ENCODE data around the gene FASLG.
"Not testable (repeated sequence)": the region's sequence is repeated elsewhere in the genome, so short reads cannot be mapped to it uniquely, and the experiment has no call there.

The FASLG gene

DNA sequence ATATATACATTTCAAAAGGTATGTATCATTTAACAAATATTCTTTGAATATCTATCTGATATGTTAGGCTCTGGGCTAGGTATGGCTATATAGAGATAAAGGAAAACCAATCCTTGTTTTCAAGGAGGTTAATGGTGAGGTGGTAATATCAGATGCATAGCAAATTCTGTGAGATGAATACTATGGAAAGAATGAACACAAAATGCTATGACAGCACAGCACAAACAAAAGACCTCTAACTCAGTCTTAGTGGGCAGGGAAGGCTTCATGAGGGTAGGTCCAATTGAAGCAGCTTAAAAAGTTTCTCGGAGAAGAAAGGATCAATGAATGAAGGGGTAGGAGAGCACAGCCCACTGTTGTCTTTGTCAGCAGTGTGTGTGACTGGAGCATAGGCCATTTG lies 27.2 kb downstream of the FASLG start:
- DNase-seq, result no peak

DNA sequence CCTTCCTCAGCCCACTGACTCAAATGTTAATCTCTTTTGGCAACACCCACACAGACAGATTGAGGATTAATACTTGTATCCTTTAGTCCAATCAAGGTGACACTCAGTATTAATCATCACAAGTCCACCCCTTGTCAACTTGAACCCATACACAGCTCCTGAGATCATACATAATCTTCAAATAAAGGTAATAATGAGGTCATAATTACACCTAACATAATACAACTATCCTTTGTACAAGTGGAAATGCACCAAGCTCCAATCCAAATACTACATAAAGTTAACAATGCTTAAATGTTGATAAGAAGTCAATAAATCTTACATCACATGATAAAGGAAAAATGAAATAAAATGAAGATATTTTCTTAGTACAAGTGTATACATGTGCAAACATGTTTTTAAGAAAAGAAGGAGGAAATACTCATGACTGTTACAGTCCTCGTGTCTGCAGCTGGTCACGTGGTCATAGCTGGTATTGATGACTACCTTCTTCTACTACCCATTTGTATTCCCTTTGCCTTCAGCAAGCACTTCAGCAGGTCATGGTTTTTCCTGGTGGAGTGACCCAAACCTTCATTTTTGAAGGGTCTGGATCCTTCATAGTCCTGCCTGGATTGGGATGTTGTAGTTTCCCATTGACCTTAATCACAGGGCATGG lies 29.7 kb downstream of the FASLG start:
- not testable (repeated sequence) for DNase-seq

DNA sequence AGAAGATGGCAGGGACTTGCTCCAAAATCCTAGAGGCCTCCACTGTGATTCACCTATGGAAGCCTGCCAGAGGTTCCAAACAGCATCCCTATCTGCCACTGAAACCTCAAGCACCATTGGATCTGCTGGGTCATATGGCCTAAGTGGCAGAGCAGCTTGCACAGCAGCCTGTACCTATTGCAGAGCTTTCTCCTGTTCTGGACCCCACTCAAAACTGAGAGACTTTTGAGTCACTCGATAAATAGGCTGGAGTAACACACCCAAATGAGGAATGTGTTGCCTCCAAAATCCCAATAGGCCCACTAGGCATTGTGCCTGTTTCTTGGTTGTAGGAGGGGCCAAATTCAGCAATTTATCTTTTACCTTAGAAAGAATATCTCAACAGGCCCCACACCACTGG lies 32.0 kb downstream of the FASLG start:
- DNase-seq, result not testable (repeated sequence)

DNA sequence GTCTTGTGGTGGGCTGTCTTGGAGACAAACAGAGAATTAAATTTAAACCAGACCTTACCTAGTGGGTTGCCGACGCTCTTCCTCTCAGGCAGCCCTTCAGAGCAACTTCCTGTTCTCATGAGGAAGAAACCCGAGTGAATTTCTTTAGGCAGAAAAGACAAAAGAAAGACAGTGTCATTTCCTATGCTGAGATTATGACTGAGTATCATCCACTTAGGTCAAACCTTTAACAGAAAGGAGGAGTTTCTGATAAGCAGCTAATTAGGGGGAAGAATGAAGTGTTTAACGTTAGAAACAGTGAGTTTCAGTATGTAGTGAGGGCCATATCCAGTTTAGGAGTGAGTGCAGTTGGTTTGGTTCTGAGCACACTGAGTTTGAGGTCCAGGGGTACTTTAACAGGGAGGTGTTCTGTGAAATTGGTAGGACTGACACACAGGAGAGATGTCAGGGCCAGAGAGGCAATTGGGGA lies 38.7 kb downstream of the FASLG start:
- DNase-seq, result no peak

DNA sequence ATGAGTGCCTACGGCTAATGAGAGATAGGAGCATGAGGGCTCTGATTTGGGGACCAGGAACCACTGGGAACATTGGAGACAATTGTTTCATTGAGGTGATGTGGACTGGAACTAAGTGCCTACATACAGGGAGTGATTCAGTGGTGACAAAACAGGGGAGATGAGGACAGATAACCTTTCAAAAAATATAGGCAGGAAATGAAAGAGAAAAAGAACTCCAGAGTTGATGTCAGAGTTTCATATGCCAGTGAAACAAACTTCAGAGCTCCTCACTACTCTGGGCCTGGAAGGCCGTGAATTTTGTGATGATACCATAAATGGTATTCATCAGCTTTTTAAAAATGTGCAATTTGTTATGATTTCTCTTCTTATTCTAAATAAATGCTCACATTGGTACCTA lies 39.3 kb downstream of the FASLG start:
- DNase-seq, result no peak

DNA sequence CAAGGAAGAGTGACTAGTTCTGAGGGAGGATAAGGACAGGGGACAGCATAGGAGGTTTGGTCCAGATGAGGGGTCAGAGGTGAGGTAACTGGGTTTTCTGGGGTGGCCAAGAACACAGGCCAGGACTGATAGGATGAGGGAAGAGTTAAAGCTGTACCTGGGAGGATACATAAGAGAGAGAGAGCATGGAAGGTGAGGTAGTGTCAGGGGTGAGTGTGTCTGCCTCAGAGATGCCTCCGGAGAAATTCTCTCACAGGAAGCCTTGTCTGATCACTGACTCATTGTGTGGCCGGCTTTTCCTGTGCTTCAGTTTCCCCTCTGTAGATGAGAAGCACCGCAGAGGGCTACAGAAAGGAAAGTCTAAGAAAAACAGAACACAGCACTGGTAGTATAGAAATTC lies 40.2 kb downstream of the FASLG start:
- DNase-seq, result no peak

DNA sequence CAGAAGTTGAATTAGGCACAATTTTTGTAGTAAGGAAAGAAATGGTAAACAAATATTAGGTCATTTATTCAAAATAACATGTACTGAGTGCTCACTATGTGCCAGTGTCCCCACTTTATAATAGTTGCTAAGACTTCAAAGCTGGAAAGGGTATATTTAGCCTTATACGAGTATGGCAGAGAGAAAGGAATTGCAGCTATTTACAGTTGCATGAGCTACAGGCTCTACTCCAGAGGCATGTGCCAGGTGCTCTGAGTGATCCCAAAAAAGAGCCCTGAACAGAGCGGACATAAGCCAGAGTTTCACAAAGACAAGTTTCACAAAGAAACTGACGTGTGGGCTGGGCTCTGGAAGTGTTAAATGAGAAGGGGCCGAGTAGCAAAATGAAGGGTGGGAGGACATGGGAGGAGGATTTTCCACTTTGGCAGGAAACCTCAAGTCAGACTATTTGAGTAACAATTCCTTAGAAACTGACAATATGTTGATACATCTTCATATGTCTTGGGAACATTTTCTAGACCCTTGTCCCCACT lies 40.9 kb downstream of the FASLG start:
- DNase-seq, result no peak

DNA sequence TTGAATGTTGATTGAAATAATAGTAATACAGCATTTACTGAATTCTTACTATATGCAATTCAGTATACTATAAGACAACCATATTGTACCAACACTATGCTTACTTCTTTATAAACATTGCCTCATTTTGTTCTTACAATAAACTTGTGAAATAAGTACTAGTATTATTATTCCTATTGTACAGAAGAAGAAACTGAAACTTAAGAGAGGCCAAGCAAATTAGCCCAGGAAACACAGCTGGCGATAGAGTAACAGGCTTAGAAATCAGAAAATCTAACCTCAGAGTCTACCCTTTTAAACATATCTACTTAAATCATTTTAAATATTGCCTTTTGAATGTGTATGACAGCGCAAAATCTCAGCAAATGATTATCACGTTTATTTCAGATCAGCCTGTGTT lies 41.7 kb downstream of the FASLG start:
- no peak for DNase-seq

DNA sequence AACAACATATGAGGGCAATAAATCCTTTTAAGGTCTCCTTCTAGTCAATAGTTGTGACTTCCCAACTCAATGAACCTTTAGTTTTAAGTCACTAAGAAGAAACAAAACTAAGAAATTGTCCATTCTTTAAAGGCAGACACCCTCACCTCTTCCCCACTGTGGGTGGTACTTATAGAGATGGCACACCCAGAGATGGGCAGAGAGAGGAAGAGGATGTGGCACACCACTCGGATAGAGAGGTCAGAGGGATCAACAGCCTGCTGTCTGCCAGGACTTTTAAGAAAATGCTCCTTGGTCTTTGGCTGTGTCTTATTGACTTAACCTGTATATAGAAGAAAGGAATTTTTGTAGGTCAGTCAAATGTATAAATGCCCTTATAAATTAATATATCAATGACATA lies 45.1 kb downstream of the FASLG start:
- DNase-seq, result no peak

DNA sequence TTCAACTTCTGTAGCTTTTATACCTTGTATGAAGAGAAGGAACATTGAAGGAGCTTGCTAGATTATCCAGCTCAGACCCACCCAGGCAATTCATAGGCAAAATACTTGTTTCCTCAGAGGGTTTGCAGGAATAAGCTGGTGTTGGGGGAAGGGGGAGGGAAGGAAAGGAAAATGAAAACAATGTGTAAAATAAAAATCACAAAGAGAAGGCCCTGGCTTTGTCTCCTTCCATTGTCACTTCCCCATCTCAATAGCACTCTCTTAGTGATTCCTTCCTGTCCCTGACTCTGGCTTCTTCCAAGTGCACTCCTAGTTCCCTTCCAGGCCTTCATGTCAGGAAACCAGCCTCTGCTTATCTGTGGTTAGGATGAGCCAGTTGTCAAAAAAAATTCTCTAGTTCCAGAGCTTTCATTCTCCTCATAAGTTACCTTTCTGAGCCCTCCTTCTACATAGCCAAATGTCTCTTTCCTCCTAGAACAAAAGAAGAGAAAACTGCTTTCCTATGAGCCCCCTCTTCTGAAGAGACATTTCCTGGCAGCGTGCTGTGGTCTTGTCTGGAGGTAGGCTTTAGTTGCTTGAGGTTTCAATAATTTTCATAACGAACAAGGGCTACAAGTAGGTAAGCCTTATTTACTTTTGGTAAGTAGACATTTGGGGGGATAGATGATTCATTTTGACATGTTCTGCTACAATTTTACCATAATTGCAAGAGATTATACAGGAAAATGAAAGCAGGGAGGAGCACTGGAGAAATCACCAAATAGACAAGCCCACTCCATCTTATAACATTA lies 45.7 kb downstream of the FASLG start:
- no peak for DNase-seq

DNA sequence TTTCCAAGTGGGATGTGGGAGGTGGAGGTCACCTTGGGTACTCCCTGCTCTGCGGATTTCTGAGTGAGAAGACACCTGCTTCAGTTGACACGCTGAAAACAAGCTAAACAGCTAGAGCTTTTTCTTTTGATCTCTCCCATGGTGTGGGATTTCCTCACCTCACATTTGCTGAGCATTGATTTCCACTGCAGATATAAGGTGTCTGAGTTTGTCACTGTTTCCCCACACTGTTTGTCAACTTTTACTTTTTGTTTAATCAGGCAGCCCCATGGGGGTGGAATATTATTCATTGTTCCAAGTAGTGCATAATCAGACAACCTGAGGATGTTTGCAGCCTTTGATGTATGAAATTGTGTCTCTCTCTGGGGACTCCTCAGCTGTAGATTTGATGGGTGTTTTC lies 49.5 kb downstream of the FASLG start:
- no peak for DNase-seq

DNA sequence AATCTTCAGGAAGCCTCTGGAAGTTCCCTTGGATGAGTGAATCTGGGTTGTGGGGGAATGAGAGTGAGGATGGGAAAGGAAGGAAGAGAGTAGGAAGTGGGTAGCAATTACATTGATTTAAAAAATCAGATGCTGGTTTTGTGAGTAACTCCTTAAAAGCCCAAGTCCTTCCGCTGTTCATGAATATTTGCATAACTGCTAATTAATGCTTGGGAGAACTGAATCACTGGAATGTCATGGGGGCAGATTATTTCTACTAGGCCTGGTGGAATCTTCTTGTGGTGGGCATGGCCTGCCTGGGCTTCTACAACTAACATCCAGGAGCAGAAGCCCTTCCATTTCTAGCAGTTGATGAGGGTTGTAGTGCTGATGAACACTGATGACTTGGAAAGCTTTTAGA lies 52.7 kb downstream of the FASLG start:
- DNase-seq, result no peak

DNA sequence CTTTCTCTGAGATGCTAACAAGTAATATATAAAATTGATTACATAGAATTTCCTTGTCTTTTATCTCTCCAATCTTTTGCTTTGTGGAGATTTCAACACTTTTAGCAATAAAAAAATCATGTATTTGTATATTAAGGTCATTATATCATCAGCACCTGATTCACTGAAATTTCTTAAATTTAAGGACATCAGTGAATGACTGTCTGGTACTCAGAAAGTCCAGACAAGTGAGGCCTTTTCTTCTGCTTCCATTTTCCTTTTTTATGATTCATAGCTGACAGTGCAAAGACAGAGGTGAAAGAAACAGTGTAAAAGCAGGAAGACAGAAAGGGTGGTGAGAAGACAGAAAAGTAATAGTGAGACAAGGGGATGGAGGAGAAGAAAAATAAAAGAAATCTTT lies 54.6 kb downstream of the FASLG start:
- no peak for DNase-seq

Data from NCI-H2029 (cell line).